Heart right ventricle (tissue), 16 donors: ENCODE results near the gene PLA2G2C. TPM values are rescaled to one million over a fixed set of nuclear protein-coding genes. Genes with fewer than 3 reads are reported as not detected.

Experiments
- ATAC-seq, 8 donors: fragments of 200-7000 bp; cut with Tn5 transposase; one replicate each; pipeline ENCODE4 v1.9.1; 2020; ENCODE audit warnings: mild to moderate bottlenecking in 8 of 8, moderate library complexity in 8 of 8, moderate number of reproducible peaks in 1 of 8
- DNase-seq, 2 donors: peaks; one replicate each; pipeline ENCODE4 v3.0.0-alpha.2; 2020
- H3K27ac ChIP-seq, 10 donors: fragments of 200-600 bp; sonication (generic) in 2 of 10; one replicate each; pipeline versions ENCODE4 v1.5.0 to v1.8.0; 2020 to 2022; ENCODE audit warnings: mild to moderate bottlenecking in 3 of 10
- H3K27me3 ChIP-seq, 7 donors: fragments of 200-600 bp; one replicate each; pipeline ENCODE4 v1.8.0; 2021 to 2022; ENCODE audit warnings: mild to moderate bottlenecking in 2 of 7
- H3K36me3 ChIP-seq, 9 donors: fragments of 200-600 bp; sonication (generic) in 1 of 9; one replicate each; pipeline versions ENCODE4 v1.5.0 to v1.8.0; 2020 to 2022; ENCODE audit warnings: mild to moderate bottlenecking in 2 of 9
- H3K4me1 ChIP-seq, 9 donors: fragments of 200-600 bp; sonication (generic) in 1 of 9; one replicate each; pipeline versions ENCODE4 v1.5.0 to v1.8.0; 2020 to 2022; ENCODE audit warnings: mild to moderate bottlenecking in 4 of 9
- H3K4me3 ChIP-seq, 10 donors: fragments of 200-600 bp; sonication (generic) in 2 of 10; one replicate each; pipeline versions ENCODE4 v1.5.0 to v1.8.0; 2020 to 2022; ENCODE audit warnings: mild to moderate bottlenecking in 7 of 10, moderate library complexity in 2 of 10
- H3K9me3 ChIP-seq, 11 donors: fragments of 200-600 bp in 10 of 11; sonication (generic) in 2 of 11; one replicate each; pipeline versions ENCODE4 v1.5.0 to v1.8.0; 2013 to 2022; ENCODE audit warnings: mild to moderate bottlenecking in 2 of 11, control low read depth in 1 of 11, moderate library complexity in 1 of 11
- CTCF ChIP-seq, 9 donors: fragments of 200-600 bp; sonication (generic) in 2 of 9; IDR thresholded peaks; one replicate each; pipeline versions ENCODE4 v1.5.0 to v1.8.0; 2021 to 2022; ENCODE audit warnings: antibody characterized with exemption in 9 of 9, mild to moderate bottlenecking in 5 of 9, moderate library complexity in 1 of 9
- WGBS, 2 donors: extraction: QIAGEN DNeasy Blood & Tissue Kit; methylation state at CpG; one replicate each; pipeline ENCODE4 v1.1.7; 2013; ENCODE audit warnings: inconsistent platforms in 1 of 2; 5-methylcytosine and 5-hydroxymethylcytosine counted together
- intact Hi-C, 10 donors: fragments of 100-400 bp; cut with DNase I; formaldehyde crosslinking; loops; one replicate each; pipeline versions ENCODE4 v1.11.1 to v1.14.2; 2022
- polyA plus RNA-seq, 2 donors: library from polyadenylated mRNA; stranded (reverse); fragments of 200-250 nt; gene quantifications; one replicate each; pipeline ENCODE4 v1.2.3, GENCODE V29; 2013
- total RNA-seq, 10 donors: library from RNA; stranded (reverse); fragmentation: NEBNext Ultra II Directional in 3 of 10; extraction: Animal tissue kit (Norgen Biotek cat#: 25700) in 3 of 10; gene quantifications; one replicate each; pipeline versions ENCODE4 v1.2.1 to v1.2.4, GENCODE V29; 2021 to 2023
- donor health status: Arrhythmogenic right ventricular cardiomyopathy.
- donor health status: ischemic (EF 13 %, LVEDD 7.1; RV severe dilation, severe dysfunction).
- donor health status: healthy with polysubstance abuse.
- donor health status: DM: no; HTN: yes; CAD: no.
- donor health status: DM: no; HTN: no; CAD: no.
- donor health status: ischemic (EF 25% LVEDD 6.9; RV normal size, moderate dysfunction).
- donor health status: ischemic (EF 25% LVEDD 5.7; RV mildly dilated, moderate dysfunction).
- donor health status: healthy.
- donor health status: DM: yes; HTN: yes; CAD: no.
- donor health status: Ischemic cardiomyopathy.
- donor health status: ischemic (EF 35%, LVEDD 5.7; RV mildly dilated, moderate dysfunction).
- donor health status: nonischemic (EF 11% LVEDD 7.7; RV severe dilation, severe dysfunction).
- donor health status: DM: yes; HTN: yes; CAD: no.
- donor health status: PGD.
- donor health status: ischemic (EF 29% LVEDD 5.4; RV normal size, mild dysfunction).
- donor health status: nonischemic (EF 23%, LVEDD 6.1; RV moderate dilation, normal function).

The PLA2G2C gene
- total and polyA plus RNA-seq, 12 donors: not detected

DNA sequence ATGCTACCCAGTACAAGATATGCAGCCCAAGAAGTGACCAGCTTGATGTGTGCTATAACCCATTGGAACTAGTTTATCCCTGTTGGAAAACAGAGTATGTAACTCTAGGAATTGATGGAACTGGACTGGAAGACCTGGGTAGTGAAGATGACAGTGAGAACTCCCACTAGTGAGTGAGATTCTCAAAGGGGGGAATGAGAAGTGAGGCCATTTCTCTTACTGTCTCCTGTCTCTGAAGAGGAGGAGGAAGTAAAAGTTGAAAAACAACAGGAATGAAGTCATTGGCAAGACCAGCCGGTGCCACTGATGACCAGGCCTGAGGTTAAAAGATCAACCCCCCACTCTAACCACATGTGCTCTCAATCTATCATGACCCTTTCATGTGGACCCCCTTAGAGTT lies 26.3 kb downstream of the PLA2G2C start:
- no peak for DNase-seq
- WGBS, 2 donors: 86 to 87% methylated on average over 1 of the region's 1 CpG

DNA sequence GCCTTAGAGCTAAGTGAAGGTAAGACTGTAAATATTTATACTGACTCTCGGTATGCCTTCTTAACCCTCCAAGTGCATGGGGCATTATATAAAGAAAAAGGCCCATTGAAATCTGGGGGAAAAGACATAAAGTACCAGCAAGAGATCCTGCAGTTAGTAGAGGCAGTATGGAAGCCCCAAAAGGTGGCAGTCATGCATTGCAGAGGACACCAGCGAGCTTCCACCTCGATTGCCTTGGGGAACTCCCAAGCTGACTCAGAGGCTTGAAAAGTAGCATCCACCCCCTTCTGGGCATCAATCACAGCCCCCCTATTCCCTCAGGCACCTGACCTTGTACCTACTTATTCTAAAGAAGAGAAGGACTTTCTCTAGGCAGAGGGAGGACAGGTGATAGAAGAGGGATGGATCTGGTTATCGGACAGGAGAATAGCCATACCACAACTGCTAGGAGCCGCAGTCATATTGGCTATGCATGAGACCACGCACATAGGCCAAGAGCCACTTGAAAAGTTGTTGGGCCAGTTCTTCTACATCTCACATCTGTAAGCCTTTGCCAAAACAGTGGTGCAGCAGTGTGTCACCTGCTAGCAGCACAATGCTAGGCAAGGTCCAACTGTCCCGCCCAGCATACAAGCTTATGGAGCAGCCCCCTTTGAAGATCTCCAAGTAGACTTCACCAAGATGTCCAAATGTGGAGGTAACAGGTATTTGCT lies 27.8 kb downstream of the PLA2G2C start:
- DNase-seq (no peak), ATAC-seq (no peak)
- WGBS, 2 donors: 84 to 91% methylated on average over 7 of the region's 7 CpGs
- Histone ChIP-seq H3K9me3 (peaks cover 0 to 54% (median 18%) of the 10 kb centered on the region in 11 donors), H3K4me3 (no peak overlapping the region), H3K4me1 (peaks cover 0 to 11% (median 0%) of the 10 kb centered on the region in 9 donors), H3K27ac (no peak overlapping the region), H3K27me3 (no peaks in the 10 kb centered on the region), H3K36me3 (no peaks in the 10 kb centered on the region)
- TF ChIP-seq CTCF (IDR thresholded peaks at IDR 0.05): no peak
- intact Hi-C loops: loop anchor here in 1 of 10 donors (5.0 kb wide), 1 partner anchor 334 kb away; no protein-coding TSS in a partner anchor

More for the DNA sequence above, 26.3 kb downstream of the PLA2G2C start:
- H3K4me1 ChIP-seq: peaks cover 0 to 11% (median 5%) of the 10 kb centered on the region in 9 donors
- ATAC-seq: no peak
- no peaks in the 10 kb centered on the region for H3K36me3 ChIP-seq
- no peak overlapping the region for H3K4me3 ChIP-seq
- intact Hi-C loops: no loop called here
- no peaks in the 10 kb centered on the region for H3K27me3 ChIP-seq
- peaks cover 0 to 54% (median 18%) of the 10 kb centered on the region in 11 donors for H3K9me3 ChIP-seq
- no peak overlapping the region for H3K27ac ChIP-seq
- TF ChIP-seq CTCF (IDR thresholded peaks at IDR 0.05): no peak

DNA sequence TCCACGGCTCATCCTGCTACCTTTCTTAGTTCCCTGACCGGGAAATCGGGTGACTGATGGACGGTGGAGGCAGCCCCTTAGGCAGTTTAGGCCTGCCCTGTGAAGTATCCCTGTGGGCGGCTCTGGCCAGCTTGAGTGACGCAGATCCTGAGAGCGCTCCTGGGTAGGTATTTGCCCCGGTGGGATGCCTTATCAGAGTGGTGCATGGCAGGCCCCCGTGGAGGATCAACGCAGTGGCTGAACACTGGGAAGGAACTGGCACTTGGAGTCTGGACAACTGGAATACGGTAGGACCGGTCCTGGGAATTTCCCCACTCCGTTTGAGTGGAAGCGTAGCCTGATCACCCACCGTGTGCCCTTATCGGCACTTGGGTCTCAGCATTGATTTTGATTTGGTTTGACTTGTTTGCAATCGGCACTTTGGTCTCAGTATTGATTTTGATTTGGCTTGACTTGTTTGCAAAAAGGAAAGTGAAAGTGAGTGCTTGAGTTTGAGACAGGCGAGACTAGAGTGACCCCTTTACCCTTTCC lies 32.0 kb downstream of the PLA2G2C start:
- Histone ChIP-seq H3K9me3 (peaks cover 0 to 17% (median 1%) of the 10 kb centered on the region in 11 donors), H3K27me3 (peaks cover 0 to 15% (median 0%) of the 10 kb centered on the region in 7 donors), H3K4me3 (peak overlapping the region in 5 of 10 donors; percentile 3 to 31 (median 17)), H3K4me1 (peaks cover 3 to 27% (median 15%) of the 10 kb centered on the region in 9 donors), H3K27ac (peak overlapping the region in 3 of 10 donors; percentile 15 to 73 (median 25)), H3K36me3 (no peaks in the 10 kb centered on the region)
- no peak for DNase-seq
- no peak for TF ChIP-seq CTCF (IDR thresholded peaks at IDR 0.05)
- no peak for ATAC-seq
- intact Hi-C loops: loop anchor here in 9 of 10 donors (2.0 to 5.0 kb wide), 6 partner anchors 52 to 338 kb away; partner anchors contain the start of gene PLA2G2A (in 4 of the 9)
- 73 to 80% methylated on average over 18 of the region's 18 CpGs for WGBS, 2 donors

- H3K4me3 ChIP-seq: no peak overlapping the region
- WGBS, 2 donors: 51 to 55% methylated on average over 6 of the region's 6 CpGs
- TF ChIP-seq CTCF (IDR thresholded peaks at IDR 0.05): no peak
- intact Hi-C loops: loop anchor here (1.0 to 5.0 kb wide), 12 partner anchors 50 to 339 kb away; partner anchors contain the start of gene PLA2G2A (in 4 of the 10)
- H3K27me3 ChIP-seq: peaks cover 0 to 20% (median 0%) of the 10 kb centered on the region in 7 donors
- ATAC-seq: peak; percentile 23 to 69 (median 54)
- peaks cover 3 to 27% (median 15%) of the 10 kb centered on the region in 9 donors for H3K4me1 ChIP-seq
- H3K9me3 ChIP-seq: peaks cover 0 to 4% (median 0%) of the 10 kb centered on the region in 11 donors
- DNase-seq: peak; percentile 24 to 35
- peak overlapping the region in 6 of 10 donors; percentile 29 to 73 (median 55) for H3K27ac ChIP-seq
- no peaks in the 10 kb centered on the region for H3K36me3 ChIP-seq
Measured at GRCh38 chr1:20153000-20153418, 33.3 kb downstream of the PLA2G2C start.
